Karpas-422 (cell line): Measurements from ENCODE around the gene BACH2. TPM values are rescaled to one million over a fixed set of nuclear protein-coding genes. Genes with fewer than 3 reads are reported as not detected.

ENCODE experiments used
- DNase-seq: peaks from one replicate; pipeline ENCODE4 v3.0.0-alpha.2; 2015
- H2AFZ ChIP-seq: fragments of 200-600 bp; sonication (generic); 2 replicates; pipeline ENCODE4 v1.6.1; 2014; ENCODE audit warnings: antibody characterized with exemption, low read length, mixed read lengths
- H3K27ac ChIP-seq: fragments of 200-600 bp; sonication (generic); 2 replicates; pipeline ENCODE4 v1.5.1; 2014; ENCODE audit warnings: mild to moderate bottlenecking, low read length, moderate library complexity
- H3K27me3 ChIP-seq: fragments of 200-600 bp; sonication (generic); 2 replicates; pipeline ENCODE4 v1.6.1; 2014; ENCODE audit warnings: low read length, mixed read lengths
- H3K36me3 ChIP-seq: fragments of 200-600 bp; sonication (generic); 2 replicates; pipeline ENCODE4 v1.6.1; 2014; ENCODE audit warnings: low read length, mixed read lengths; ENCODE audit not compliant: insufficient read depth
- H3K4me1 ChIP-seq: fragments of 200-600 bp; sonication (generic); 2 replicates; pipeline ENCODE4 v1.6.1; 2014; ENCODE audit warnings: mild to moderate bottlenecking, low read length, mixed read lengths
- H3K4me2 ChIP-seq: fragments of 200-600 bp; sonication (generic); 2 replicates; pipeline ENCODE4 v1.6.1; 2014; ENCODE audit warnings: low read length, low read depth, mild to moderate bottlenecking; ENCODE audit not compliant: poor library complexity, severe bottlenecking
- H3K4me3 ChIP-seq: fragments of 200-600 bp; sonication (generic); 2 replicates; pipeline ENCODE4 v1.5.1; 2014; ENCODE audit warnings: mild to moderate bottlenecking, antibody characterized with exemption, low read length, mixed read lengths
- H3K79me2 ChIP-seq: fragments of 200-600 bp; sonication (generic); 2 replicates; pipeline ENCODE4 v1.6.1; 2014; ENCODE audit warnings: mild to moderate bottlenecking, low read length, mixed read lengths
- H3K9ac ChIP-seq: fragments of 200-600 bp; sonication (generic); 2 replicates; pipeline ENCODE4 v1.6.0; 2014; ENCODE audit warnings: low read length
- H3K9me2 ChIP-seq: fragments of 200-600 bp; sonication (generic), shearing (Covaris generic); replicated peaks from 2 replicates; pipeline ENCODE4 v1.6.0; 2014; ENCODE audit warnings: mild to moderate bottlenecking, low read length, moderate library complexity; ENCODE audit not compliant: insufficient read depth
- H3K9me3 ChIP-seq: fragments of 300-700, 200-600 bp; sonication (generic); 2 replicates; pipeline ENCODE4 v1.6.1; 2014; ENCODE audit warnings: low read length, mixed read lengths
- H4K20me1 ChIP-seq: fragments of 200-600 bp; sonication (generic); 2 replicates; pipeline ENCODE4 v1.6.1; 2014; ENCODE audit warnings: mild to moderate bottlenecking, antibody characterized with exemption, low read length, low read depth; ENCODE audit not compliant: insufficient read depth
- total RNA-seq: library from RNA; depleted of rRNA; stranded (reverse); fragments of >200 nt; shearing (Covaris generic); gene quantifications from 2 replicates; pipeline ENCODE4 v1.2.3, GENCODE V29; 2014; ENCODE audit warnings: low replicate concordance

BACH2 gene
- total RNA-seq, 1 experiment from 2014 or later = 3.2 TPM

GRCh38 chr6:90184334-90185298 lies 112.0 kb downstream of the BACH2 start:
- H3K4me2 ChIP-seq = no peak overlapping the region
- H3K27ac ChIP-seq = no peak overlapping the region

GRCh38 chr6:90183587-90184333 lies 112.9 kb downstream of the BACH2 start:
- H3K9me3 ChIP-seq = no peaks in the 10 kb centered on the region
- no peak overlapping the region for H2AFZ ChIP-seq
- H3K9ac ChIP-seq = no peak overlapping the region
- no peaks in the 10 kb centered on the region for H4K20me1 ChIP-seq
- H3K4me2 ChIP-seq = no peak overlapping the region
- peaks cover 5% of the 10 kb centered on the region; the same call in 1 of the 2 replicates for H3K27me3 ChIP-seq
- no peaks in the 10 kb centered on the region for H3K9me2 ChIP-seq
- no peak overlapping the region for H3K27ac ChIP-seq
- H3K4me1 ChIP-seq = peaks cover 22% of the 10 kb centered on the region
- no peaks in the 10 kb centered on the region for H3K79me2 ChIP-seq
- no peak for DNase-seq
- H3K36me3 ChIP-seq = no peaks in the 10 kb centered on the region
- H3K4me3 ChIP-seq = no peak overlapping the region

More at GRCh38 chr6:90184334-90185298, 112.0 kb downstream of the BACH2 start:
- H3K36me3 ChIP-seq = no peaks in the 10 kb centered on the region
- DNase-seq = no peak
- H4K20me1 ChIP-seq = no peaks in the 10 kb centered on the region
- H3K79me2 ChIP-seq = no peaks in the 10 kb centered on the region
- H3K4me1 ChIP-seq = peaks cover 21% of the 10 kb centered on the region
- peak overlapping the region; percentile 41; the same call in 1 of the 2 replicates for H2AFZ ChIP-seq
- H3K27me3 ChIP-seq = peaks cover 5% of the 10 kb centered on the region; the same call in 1 of the 2 replicates
- no peaks in the 10 kb centered on the region for H3K9me2 ChIP-seq
- H3K4me3 ChIP-seq = no peak overlapping the region
- no peaks in the 10 kb centered on the region for H3K9me3 ChIP-seq
- no peak overlapping the region for H3K9ac ChIP-seq

- H2AFZ ChIP-seq = no peak overlapping the region
- no peaks in the 10 kb centered on the region for H3K79me2 ChIP-seq
- H3K9me2 ChIP-seq = no peaks in the 10 kb centered on the region
- H3K9ac ChIP-seq = no peak overlapping the region
- H3K27ac ChIP-seq = no peak overlapping the region
- H4K20me1 ChIP-seq = no peaks in the 10 kb centered on the region
- no peaks in the 10 kb centered on the region for H3K27me3 ChIP-seq
- no peaks in the 10 kb centered on the region for H3K9me3 ChIP-seq
- DNase-seq = no peak
- no peak overlapping the region for H3K4me2 ChIP-seq
- no peaks in the 10 kb centered on the region for H3K36me3 ChIP-seq
- H3K4me1 ChIP-seq = peaks cover 31% of the 10 kb centered on the region
- H3K4me3 ChIP-seq = no peak overlapping the region
Observed at GRCh38 chr6:90180526-90180925, 116.1 kb downstream of the BACH2 start.

- Histone ChIP-seq H3K9me3 (no peaks in the 10 kb centered on the region), H3K79me2 (no peaks in the 10 kb centered on the region), H2AFZ (no peak overlapping the region), H3K4me3 (no peak overlapping the region), H3K27me3 (no peaks in the 10 kb centered on the region), H3K36me3 (no peaks in the 10 kb centered on the region), H3K4me2 (no peak overlapping the region), H4K20me1 (no peaks in the 10 kb centered on the region), H3K9ac (no peak overlapping the region), H3K27ac (no peak overlapping the region), H3K9me2 (no peaks in the 10 kb centered on the region), H3K4me1 (peaks cover 31% of the 10 kb centered on the region)
- peak; percentile 71 for DNase-seq
Observed at GRCh38 chr6:90179190-90180169, 117.2 kb downstream of the BACH2 start.

GRCh38 chr6:90178384-90178855 lies 118.2 kb downstream of the BACH2 start:
- Histone ChIP-seq H3K27ac (no peak overlapping the region), H3K36me3 (no peaks in the 10 kb centered on the region), H3K4me2 (no peak overlapping the region), H3K79me2 (no peaks in the 10 kb centered on the region), H3K9ac (no peak overlapping the region), H4K20me1 (no peaks in the 10 kb centered on the region), H3K4me1 (peaks cover 32% of the 10 kb centered on the region), H2AFZ (no peak overlapping the region), H3K9me3 (no peaks in the 10 kb centered on the region), H3K4me3 (no peak overlapping the region), H3K9me2 (no peaks in the 10 kb centered on the region), H3K27me3 (no peaks in the 10 kb centered on the region)
- DNase-seq = no peak

- H3K36me3 ChIP-seq = no peaks in the 10 kb centered on the region
- no peak for DNase-seq
- no peaks in the 10 kb centered on the region for H4K20me1 ChIP-seq
- no peaks in the 10 kb centered on the region for H3K27me3 ChIP-seq
- H3K4me3 ChIP-seq = no peak overlapping the region
- H3K27ac ChIP-seq = no peak overlapping the region
- H3K9me3 ChIP-seq = no peaks in the 10 kb centered on the region
- H3K79me2 ChIP-seq = no peaks in the 10 kb centered on the region
- H2AFZ ChIP-seq = no peak overlapping the region
- peaks cover 33% of the 10 kb centered on the region for H3K4me1 ChIP-seq
- H3K9me2 ChIP-seq = no peaks in the 10 kb centered on the region
- H3K9ac ChIP-seq = no peak overlapping the region
- H3K4me2 ChIP-seq = no peak overlapping the region
Observed at GRCh38 chr6:90177544-90178383, 118.9 kb downstream of the BACH2 start.
